AML-193 (cell line): Measurements from ENCODE around the gene ARFGEF3.

Experiments
- DNase-seq, 2 experiments: peaks; one replicate each; lab custom pipeline; 2025; lab: John Stamatoyannopoulos, UW

ARFGEF3 gene

DNA sequence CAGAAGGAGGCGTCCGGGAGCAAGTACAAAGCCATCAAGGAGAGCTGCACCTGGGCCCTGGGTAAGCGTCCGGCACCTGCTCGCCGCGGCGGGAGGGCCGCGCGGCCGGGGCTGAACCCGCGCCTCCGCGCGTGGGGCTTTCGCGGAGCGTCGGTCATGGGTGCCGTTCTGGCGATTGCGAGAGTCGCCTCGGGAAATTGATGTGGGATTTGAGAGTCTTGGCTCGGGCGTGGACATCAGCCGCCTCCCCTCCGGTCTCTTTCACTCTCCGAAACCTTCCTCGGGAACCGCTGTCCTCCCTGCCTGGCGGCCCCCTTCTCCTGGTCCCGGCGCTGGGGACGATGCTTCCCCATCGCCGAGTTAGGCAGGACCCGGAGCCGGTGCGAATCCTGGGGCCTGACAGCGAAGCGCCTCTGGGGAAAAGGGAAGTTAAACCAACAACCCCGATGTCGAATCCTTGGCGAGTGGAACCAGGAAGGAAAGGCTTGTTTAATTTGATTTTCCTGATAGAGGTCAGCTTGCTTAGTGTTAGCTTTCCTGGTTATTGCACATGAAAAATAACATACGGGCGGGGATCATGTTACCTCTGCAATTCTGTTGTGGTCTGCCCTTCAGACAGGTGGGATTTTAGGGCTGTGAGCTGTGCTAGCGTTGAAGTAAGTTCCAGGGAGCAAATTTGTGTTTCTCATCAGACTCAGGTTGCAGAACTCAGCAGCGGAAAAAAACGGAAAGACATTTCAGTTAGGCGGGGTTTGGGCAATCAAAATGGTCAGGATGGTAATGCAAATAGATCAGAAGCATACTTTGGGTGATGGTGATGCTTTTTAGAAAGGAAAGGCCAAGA is 594 bp downstream of the ARFGEF3 start:
- no peak for DNase-seq

DNA sequence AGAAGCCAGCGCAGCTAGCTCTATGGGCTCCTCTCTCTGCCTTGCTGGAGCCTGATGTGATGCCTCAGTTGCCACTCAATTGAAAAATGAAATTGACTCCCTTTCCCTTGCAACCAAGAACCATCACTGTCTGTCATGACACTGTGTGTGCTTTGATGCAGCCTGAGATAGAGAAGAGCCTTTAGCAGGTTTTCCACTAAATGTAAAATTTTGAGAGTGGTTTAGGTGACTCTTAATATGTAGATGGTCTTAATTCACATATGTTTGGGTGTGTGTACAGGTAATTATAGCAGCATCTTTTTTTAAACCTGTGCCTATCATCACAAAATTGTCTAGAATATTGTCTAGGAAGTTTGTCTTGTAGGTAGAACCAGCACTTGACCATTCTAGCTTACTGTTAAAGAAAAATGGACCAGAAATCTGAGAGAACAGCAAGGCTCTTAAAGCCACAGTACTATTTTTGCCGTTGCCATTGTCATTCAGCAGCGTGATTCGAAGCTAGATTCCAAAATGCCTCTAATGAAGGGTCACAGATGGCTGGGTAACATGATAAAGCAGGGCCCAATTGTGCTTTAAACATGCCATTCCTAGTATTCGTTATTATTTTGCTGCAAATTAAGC is 1.3 kb downstream of the ARFGEF3 start:
- DNase-seq: no peak

DNA sequence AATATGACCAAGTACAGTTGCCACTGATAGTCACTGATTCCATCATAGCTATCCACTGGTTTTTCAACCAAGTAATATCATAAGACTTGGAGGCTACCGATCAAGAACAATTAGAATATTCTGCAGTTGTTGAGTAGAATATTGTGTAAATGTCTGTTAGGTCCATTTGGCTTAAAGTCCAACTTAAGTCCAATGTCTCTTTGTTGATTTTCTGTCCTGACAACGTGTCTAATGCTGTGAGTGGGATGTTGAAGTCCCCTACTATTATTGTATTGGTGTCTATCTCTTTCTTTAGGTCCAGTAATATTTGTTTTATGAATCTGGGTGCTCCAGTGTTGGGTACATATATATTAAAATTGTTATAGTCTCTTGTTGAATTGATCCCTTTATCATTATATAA is 13.9 kb downstream of the ARFGEF3 start:
- no peak for DNase-seq

DNA sequence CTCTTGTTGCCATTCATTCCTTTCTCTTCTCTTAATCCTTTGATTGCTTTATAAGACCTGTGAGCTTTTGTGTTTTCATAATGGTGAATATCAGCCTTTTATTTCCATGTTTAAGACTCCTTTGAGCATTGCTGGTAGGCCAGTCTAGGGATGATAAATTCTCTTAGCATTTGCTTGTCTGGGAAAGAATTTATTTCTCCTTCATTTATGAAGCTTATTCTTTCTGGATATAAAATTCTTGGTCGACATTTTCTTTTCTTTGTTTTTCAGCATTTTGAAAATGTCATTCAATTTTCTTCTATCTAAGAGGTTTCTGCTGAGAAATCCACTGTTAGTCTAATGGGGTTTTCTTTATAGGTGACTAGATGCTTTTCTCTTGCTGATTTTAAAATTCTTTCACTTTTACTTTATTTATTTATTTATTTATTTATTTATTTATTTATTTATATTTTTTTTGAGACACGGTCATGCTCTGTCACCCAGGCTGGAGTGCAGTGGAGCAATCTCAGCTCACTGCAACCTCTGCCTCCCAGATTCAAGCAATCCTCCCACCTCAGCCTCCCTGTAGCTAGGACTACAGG is 15.0 kb downstream of the ARFGEF3 start:
- DNase-seq: no peak

DNA sequence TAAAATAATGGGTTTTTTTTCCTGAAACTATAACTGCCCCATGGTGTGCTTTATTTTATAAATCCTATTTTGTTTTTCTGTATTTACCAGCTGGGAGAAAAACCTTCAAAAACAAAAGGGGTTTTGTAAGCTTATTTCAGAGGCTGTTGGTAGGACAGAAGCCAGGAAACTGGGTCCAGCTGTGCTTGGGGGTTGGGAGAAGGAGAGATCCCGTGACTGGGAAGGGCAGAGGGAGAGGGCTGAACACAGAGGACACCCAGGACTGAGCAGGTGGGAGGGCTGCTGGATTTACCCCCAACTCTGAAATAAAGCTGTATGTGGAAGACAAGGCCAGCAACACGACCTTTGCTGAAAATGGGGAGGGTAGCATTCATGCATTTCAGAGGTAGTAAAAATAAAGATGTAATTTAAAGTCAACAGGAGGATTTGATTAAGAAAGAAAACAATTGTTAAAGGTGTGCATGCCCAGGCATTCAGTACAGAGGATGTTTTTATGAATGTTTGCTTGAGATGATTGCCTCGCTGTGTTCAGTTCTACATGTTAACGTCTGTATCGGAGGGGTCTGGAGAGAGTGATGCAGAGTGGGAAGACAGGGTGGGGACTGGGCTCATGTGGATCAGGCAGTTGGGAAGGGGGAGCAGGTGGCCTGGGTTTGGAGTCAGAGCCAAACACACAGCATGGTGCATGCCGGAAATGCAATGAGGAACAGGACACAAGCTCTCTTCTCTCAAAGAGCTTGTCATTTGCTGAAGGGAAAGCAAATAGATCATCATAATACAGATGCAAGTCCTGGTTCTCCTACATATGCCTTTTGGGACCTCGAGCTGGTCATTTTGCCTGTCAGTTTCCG is 21.4 kb downstream of the ARFGEF3 start:
- no peak for DNase-seq

DNA sequence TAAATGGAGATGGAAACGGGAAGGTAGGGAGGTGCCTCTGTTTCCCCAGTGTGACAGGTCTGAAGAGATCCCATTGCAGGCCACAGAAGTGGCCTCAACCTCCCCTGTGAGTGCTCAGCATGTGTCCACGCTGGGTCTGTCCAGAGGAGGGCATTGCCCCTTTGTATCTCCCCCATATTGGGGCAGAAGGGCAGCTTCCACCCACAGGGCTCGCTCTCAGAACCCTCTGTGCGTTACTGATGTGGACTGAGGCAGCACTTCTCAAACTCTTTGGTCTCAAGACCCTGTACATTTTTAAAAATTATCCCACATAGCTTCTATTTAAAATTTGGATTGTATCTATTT is 22.0 kb downstream of the ARFGEF3 start:
- no peak for DNase-seq

DNA sequence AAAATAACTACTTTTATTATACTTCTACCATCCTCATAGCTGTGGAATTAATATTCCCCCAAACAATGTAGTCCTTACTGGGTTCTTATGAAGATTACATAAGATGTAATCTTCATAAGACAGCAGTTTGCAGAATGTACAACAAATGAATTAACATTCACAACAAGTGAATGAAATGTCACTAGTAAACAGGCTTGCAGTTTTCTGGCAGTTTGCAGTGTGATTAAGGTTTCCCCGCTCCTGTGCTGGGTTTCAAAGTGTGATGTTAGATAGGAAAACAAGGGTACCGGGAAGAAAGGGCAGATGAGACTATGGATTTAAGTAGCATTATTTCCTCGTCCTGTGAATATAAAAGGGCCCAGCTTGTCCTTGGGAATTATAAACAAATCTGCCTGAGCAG is 22.5 kb downstream of the ARFGEF3 start:
- no peak for DNase-seq

DNA sequence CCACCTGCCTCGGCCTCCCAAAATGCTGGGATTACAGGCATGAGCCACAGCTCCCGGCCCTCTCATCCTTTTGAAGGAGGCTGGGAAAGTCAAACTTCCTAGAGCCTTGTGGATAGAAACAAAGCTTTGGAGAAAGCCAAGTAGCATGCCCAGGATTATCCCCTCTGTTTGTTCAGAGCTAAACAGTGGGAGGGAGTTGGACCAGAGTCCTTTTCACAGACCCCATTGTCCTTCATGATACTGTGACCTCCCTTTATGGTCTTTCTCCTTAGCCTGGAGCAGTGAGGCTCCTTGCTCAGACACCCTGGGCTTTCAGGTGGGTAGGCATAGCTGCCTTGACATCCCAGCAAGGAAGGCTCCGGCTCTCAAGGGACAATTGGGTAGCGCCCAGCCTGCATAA is 25.4 kb downstream of the ARFGEF3 start:
- no peak for DNase-seq

DNA sequence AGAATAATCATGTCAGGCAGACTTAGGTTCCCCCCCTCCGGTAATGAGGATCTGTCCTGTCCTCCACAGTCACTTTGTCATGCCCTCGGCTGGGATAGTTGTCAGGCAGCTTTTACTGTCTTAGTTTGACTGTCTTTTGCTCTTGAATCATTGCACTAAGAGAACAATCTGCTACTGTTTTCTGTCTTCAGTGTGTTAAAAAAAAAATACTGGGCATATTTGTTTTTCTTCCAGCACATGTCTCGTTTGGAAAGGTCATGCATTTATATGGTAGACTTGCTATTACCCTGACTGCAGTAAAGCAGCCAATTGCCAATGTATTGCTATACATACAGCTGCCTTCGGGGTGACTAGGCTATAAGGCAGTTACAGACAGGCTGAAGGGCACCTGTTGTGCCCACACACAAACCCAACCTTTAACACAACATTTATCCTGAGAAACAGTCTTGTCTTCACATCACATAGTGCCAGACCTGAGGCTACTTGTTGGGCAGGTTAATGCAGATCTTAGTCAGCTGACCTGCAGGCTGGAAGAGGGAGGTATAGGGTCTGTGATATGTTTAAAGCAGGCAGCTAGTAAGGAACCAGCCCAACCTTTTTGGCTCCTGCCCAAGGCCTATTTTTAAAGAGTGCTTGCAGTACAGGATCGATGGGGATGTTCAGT is 26.7 kb downstream of the ARFGEF3 start:
- no peak for DNase-seq

DNA sequence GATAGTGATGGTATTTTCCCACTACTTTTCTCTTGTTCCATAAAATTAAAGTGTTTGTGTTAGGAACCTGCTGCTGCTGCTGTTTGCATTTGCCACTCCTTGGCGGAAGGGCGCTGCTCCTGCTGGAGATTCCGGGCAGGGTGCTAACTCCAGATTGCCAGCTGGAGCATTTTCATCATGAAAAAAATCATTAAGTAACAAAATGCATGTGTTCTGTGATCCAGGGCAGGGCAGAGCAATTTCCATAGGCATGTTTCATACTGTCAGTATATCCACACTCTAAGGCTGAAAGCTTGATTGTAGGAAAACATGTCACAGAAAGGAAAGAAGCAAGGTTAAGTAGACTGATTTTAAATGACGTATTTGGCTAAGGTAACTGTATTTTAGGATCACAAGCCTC is 32.5 kb downstream of the ARFGEF3 start:
- no peak for DNase-seq

DNA sequence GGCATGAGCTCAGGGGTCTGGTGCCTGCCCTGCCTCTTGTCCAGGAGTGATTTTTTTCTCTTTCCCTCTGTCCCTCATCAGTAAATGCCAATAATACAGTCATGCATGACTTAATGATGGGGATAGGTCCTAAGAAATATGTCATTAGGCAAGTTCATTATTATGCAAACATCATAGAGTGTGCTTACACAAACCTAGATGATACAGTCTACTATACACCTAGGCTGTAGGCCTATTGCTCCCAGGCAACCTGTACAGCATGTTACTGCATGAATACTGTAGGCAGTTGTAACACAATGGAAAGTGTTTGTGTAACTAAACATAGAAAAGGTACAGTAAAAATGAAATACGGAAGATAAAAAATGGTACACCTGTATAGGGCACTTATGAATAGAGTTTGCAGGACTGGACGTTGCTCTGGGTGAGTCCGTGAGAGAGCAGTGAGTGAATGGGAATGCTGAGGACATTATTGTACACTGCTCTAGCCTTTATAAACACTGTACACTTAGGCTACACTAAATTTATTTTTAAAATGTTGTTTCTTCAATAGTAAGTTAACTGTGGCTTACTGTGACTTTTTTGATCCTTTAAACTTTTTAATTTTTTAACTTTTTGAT is 34.5 kb downstream of the ARFGEF3 start:
- DNase-seq: no peak

DNA sequence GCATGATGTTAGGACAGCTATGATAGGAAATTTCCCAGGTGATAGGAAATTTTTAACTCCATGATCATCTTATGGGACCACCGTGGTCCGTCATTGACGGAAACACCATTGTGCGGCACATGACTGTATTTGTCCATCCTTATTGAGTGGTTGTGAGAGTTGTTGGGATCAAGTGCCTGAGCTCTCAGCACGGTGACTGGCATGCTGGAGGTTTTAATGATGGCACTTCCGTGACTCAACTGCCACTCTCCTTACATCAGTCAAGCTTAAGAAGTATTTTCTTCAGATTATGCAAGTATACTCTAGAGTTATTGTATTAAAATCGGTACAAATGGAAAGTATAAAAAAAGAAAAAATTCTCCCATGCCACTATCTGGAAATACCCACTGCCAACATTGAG is 35.8 kb downstream of the ARFGEF3 start:
- DNase-seq: no peak

DNA sequence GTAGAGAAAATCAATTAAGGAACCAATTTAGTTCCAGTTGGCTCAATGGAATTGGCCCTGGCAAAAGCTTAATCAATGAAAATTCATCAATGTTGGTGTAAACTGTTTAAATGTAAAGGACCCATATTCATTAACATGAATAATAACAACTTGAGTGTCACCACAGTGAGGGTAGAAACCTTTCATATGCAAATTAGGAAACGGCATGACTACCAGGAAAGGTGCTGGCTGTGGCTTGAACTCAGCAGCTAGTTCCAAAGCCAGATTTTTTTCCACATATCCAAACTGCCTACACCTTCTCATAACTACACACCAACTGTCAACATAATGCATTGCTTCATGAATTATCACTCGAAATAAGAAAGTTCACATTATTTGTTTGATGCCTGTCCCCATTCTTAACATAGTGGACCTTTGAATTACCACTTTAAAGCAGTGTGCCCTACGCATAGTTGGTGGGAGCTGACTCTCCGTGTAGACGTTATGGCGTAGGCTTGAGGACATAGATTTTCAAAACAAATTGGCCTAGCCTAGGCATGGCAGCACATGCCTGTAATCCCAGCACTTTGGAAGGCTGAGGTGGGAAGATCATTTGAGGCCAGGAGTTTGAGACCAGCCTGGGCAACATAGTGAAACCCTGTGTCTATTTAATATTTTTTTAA is 36.8 kb downstream of the ARFGEF3 start:
- no peak for DNase-seq

DNA sequence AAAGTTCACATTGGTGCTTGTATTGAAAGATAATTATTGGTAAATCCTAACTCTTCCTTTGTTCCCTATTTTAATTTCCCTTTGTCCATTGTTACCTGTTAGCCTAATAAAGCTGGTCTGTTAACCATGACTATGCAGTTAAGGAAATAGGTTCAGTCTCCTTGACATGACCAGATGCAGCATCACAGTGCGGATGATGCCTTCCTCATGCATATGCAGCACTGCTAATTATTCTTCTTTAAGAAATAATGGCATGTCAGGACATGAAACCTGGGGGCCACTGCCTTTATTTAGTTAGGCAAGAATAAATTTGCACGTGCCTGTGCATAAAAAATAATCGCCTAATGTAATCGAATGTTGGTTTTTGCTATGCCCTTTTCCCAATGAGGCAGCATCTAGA is 40.1 kb downstream of the ARFGEF3 start:
- DNase-seq: no peak

DNA sequence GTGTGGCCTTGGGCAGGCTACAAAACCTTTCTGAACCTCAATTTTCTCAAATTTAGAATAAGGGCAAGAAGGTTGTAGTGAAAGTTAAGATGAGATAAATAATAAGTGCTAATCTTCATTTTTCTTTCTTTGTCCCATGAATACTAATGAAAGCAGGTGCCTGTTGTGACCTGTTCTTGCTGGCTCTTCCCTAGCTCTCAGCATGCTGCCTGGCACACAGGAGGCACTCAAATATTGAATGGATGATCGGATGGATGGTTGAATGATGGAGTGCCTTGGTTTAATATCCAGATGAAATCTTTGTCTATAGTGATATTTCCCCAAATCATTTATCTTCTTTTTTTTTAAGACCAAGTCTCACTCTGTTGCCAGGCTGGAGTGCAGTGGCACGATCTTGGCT is 41.6 kb downstream of the ARFGEF3 start:
- no peak for DNase-seq

DNA sequence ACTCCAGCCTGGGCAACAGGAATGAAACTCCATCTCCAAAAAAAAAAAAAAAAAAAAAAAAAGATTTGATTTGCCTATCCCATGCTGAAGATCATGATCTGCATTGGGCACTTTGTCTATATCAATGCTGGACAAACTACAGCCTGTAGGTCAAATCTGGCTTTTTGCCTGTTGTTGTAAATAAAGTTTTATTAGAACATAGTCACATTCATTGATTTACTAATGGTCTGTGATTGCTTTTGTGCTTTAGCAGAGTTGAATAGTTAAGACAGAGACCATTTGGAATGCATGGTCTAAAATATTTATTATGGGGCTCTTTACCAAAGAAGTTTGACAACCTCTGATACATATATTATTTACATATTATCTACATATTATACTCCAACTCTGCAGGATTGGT is 42.6 kb downstream of the ARFGEF3 start:
- no peak for DNase-seq

DNA sequence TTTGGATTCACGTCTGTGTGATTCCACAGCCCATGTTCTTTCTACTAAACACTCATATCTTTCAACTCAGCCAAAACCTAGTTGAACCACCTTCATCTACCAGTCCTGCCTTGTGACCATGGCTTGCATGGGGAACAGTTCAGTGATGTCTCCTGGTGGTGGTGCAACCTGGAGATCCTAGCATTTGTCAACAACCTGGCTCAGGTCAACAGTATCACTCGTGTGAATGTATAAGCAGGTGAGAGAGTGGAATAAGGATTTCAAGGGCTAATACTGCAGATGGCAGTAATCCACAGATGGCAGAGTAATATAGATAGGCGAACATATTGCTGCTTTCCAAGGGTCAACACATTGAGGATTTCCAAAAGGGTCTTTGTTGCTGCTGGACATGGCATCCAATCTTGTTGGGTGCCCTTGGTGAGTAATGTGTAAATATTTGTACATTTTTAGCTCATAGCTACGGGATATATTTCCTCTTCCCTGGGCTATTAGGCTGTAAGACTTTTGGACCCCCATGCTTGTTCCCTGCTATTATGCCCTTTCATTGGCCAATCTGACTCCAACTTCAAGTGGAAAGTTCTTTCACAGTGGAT is 43.1 kb downstream of the ARFGEF3 start:
- DNase-seq: no peak

DNA sequence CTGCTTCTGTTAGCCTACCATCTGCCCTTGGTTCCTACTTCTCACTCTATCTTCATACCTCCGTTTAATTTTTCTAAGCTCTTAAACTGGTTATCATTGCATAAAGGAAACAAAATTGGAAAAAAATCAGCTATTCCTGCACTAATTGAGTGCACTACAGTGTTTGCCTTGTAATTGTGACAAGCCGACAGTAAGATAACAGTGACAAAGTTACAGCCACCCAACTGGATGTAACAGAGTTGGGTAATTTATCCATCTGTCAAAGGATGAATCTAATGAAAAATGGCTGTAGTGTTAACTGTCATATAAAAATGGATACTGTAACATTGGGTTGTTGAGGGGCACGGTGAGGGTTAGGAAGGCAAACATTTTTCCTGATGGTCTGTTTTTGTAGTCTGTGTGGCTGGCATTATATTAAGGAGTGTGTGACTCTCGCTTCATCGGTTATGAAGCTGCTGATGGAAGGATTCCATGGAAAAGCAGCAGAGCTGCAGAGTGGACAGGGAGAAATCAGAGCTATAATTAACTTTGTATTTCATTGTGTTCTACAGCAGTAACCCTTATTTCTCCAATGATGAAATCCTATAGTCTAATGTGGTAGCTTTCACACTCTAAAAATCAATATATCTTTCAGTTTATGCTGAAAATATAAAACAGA is 43.8 kb downstream of the ARFGEF3 start:
- DNase-seq: no peak

DNA sequence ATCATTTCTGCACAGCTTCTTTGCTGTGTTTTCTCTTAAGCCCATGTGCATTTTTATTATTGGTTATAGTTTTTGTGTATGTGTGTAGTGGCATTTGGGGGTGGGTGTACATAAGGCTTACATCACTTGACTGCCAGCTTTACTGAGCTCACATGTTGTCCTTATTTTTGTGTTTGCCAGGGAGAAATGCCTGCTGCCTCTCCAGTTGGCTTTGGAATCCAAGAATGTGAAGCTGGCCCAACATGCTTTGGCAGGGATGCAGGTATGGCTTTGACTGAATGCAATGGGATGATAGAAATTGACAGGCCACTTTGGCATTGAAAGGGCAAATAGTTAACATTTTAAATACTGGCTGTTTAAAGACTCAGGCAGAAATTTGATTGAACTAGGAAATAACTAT is 45.1 kb downstream of the ARFGEF3 start:
- no peak for DNase-seq

DNA sequence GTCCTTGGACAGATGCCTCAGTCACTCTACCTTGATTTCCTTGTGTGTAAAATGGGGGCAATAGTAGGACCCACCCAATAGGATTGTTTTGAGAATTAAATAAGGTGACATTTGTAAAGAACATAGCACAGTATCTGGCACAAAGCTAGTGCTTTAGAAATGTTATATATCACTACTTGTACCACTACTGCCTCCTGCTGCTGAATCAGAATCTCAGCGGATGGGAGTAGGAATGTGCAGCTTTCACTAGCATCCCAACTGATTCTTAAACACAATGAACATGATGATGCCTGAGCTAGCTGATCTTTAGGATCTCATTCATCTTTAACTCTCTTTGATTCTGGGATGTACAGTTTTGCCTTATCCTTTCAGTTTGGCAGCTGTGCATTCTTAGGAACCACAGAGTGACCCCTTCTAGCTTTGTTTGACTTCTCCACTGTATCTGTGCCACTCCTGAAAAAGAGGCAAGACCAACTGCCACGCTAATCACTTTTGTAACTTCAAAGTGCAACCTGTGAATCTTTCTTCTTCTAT is 49.4 kb downstream of the ARFGEF3 start:
- DNase-seq: no peak
